ENCODE measurements around the gene DTX3.
"Not testable (repeated sequence)": the region's sequence is repeated elsewhere in the genome, so short reads cannot be mapped to it uniquely, and the experiment has no call there.

DNA sequence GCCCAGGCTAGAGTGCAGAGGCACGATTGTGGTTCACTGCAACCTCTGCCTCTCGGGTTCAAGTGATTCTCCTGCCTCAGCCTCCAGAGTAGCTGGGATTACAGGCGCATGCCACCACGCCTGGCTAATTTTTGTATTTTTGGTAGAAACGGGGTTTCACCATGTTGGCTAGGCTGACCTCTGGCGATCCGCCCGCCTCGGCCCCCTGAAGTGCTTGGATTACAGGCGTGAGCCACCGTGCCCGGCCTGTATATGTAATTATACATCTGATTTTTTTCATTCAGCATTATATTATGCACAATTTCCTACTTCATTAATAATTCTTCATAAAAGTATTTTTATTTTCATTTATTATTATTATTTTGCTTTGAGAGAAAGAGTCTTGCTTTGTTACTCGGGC is 34.2 kb upstream of the DTX3 start:
- not testable (repeated sequence) for TF ChIP-seq CTCF (IDR thresholded peaks at IDR 0.05; ENCODE audit: insufficient read depth, low read depth, low read length); EZH2 (IDR thresholded peaks at IDR 0.05; ENCODE audit: insufficient read depth, low read length)
